DOHH2 (cell line): ENCODE results near the gene KIF22.
"Not testable (repeated sequence)": the region's sequence is repeated elsewhere in the genome, so short reads cannot be mapped to it uniquely, and the experiment has no call there.

Experiments
- H3F3A ChIP-seq: fragments of 200-600 bp; sonication (generic), shearing (Covaris generic); 2 replicates; pipeline ENCODE4 v1.6.0; 2016; ENCODE audit warnings: antibody characterized with exemption, mild to moderate bottlenecking; ENCODE audit not compliant: control insufficient read depth, insufficient read depth
- H3K27ac ChIP-seq: fragments of 200-600 bp; sonication (generic); 2 replicates; pipeline ENCODE4 v1.5.1; 2014; ENCODE audit warnings: low read depth, mild to moderate bottlenecking, low read length, moderate library complexity
- H3K27me3 ChIP-seq: fragments of 200-600 bp; sonication (generic); 2 replicates; pipeline ENCODE4 v1.6.1; 2014; ENCODE audit warnings: mild to moderate bottlenecking, low read length, mixed read lengths; ENCODE audit not compliant: control insufficient read depth
- H3K36me3 ChIP-seq: fragments of 200-600 bp; sonication (generic); 2 replicates; pipeline ENCODE4 v1.6.1; 2014; ENCODE audit warnings: mild to moderate bottlenecking, low read length, moderate library complexity, mixed read lengths; ENCODE audit not compliant: control insufficient read depth
- H3K4me1 ChIP-seq: fragments of 200-600 bp; sonication (generic); 2 replicates; pipeline ENCODE4 v1.6.1; 2014; ENCODE audit warnings: mild to moderate bottlenecking, low read length, mixed read lengths; ENCODE audit not compliant: control insufficient read depth
- H3K4me2 ChIP-seq: fragments of 200-600 bp; sonication (generic); 2 replicates; pipeline ENCODE4 v1.6.0; 2014; ENCODE audit warnings: mild to moderate bottlenecking, low read length, moderate library complexity
- H3K4me3 ChIP-seq: fragments of 200-600 bp; sonication (generic); 2 replicates; pipeline ENCODE4 v1.5.1; 2014; ENCODE audit warnings: mild to moderate bottlenecking, low read length, mixed read lengths
- H3K79me2 ChIP-seq: fragments of 200-600 bp; sonication (generic); 2 replicates; pipeline ENCODE4 v1.6.1; 2014; ENCODE audit warnings: mild to moderate bottlenecking, low read length, mixed read lengths; ENCODE audit not compliant: control insufficient read depth
- H3K9me2 ChIP-seq: fragments of 200-600 bp; sonication (generic); replicated peaks from 2 replicates; pipeline ENCODE4 v1.6.1; 2014; ENCODE audit warnings: mild to moderate bottlenecking, low read length, mixed read lengths; ENCODE audit not compliant: control insufficient read depth
- H3K9me3 ChIP-seq: fragments of 200-600 bp; sonication (generic); 2 replicates; pipeline ENCODE4 v1.6.1; 2014; ENCODE audit warnings: antibody characterized with exemption, low read length, mixed read lengths; ENCODE audit not compliant: control insufficient read depth, insufficient read depth
- H4K20me1 ChIP-seq: fragments of 200-600 bp; sonication (generic); 2 replicates; pipeline ENCODE4 v1.6.0; 2014; ENCODE audit warnings: low read depth, mild to moderate bottlenecking, antibody characterized with exemption, low read length, moderate library complexity; ENCODE audit not compliant: control insufficient read depth, insufficient read depth
- CTCF ChIP-seq: fragments of 200-600 bp; sonication (generic); IDR thresholded peaks from one replicate; pipeline ENCODE4 v1.5.1; 2014; ENCODE audit warnings: antibody characterized with exemption, mild to moderate bottlenecking, low read depth, low read length; ENCODE audit not compliant: poor library complexity, severe bottlenecking
- EZH2phosphoT487 ChIP-seq: fragments of 200-600 bp; sonication (generic); IDR thresholded peaks from 2 replicates; pipeline ENCODE4 v1.6.1; 2017; ENCODE audit warnings: borderline replicate concordance, mild to moderate bottlenecking, antibody characterized with exemption, low read length, moderate library complexity, mixed read lengths

KIF22 gene

GRCh38 chr16:29784157-29784556 lies 6.4 kb upstream of the KIF22 start:
- Histone ChIP-seq H3K4me1 (peaks cover 4% of the 10 kb centered on the region), H3K79me2 (no peaks in the 10 kb centered on the region), H3K36me3 (no peaks in the 10 kb centered on the region), H3F3A (no peaks in the 10 kb centered on the region; the same call in 1 of the 2 replicates), H3K9me2 (no peaks in the 10 kb centered on the region), H3K4me3 (no peak overlapping the region), H3K27ac (no peak overlapping the region), H4K20me1 (no peaks in the 10 kb centered on the region), H3K4me2 (no peak overlapping the region), H3K9me3 (no peaks in the 10 kb centered on the region), H3K27me3 (peaks cover 4% of the 10 kb centered on the region; the same call in 1 of the 2 replicates)
- no peak for TF ChIP-seq CTCF
- TF ChIP-seq EZH2phosphoT487, result no peak

GRCh38 chr16:29784901-29785500 lies 5.5 kb upstream of the KIF22 start:
- Histone ChIP-seq H3K27me3 (peaks cover 4% of the 10 kb centered on the region; the same call in 1 of the 2 replicates), H3F3A (no peaks in the 10 kb centered on the region; the same call in 1 of the 2 replicates), H3K4me3 (no peak overlapping the region), H3K4me2 (peak overlapping the region; percentile 43; the same call in 1 of the 2 replicates), H3K4me1 (peaks cover 12% of the 10 kb centered on the region), H3K9me2 (no peaks in the 10 kb centered on the region), H3K27ac (no peak overlapping the region), H4K20me1 (no peaks in the 10 kb centered on the region), H3K79me2 (no peaks in the 10 kb centered on the region), H3K36me3 (no peaks in the 10 kb centered on the region), H3K9me3 (no peaks in the 10 kb centered on the region)
- TF ChIP-seq CTCF (peak; percentile 54), EZH2phosphoT487 (no peak)

GRCh38 chr16:29787155-29787554 lies 3.4 kb upstream of the KIF22 start:
- H3K4me1 ChIP-seq, result peaks cover 19% of the 10 kb centered on the region
- peaks cover 16% of the 10 kb centered on the region for H3K79me2 ChIP-seq
- not testable (repeated sequence) for H3K4me2 ChIP-seq, H4K20me1 ChIP-seq, H3K9me3 ChIP-seq, H3K9me2 ChIP-seq, H3K4me3 ChIP-seq, H3F3A ChIP-seq, H3K27me3 ChIP-seq, H3K27ac ChIP-seq
- peaks cover 15% of the 10 kb centered on the region for H3K36me3 ChIP-seq

- no peak for TF ChIP-seq CTCF
- no peak for TF ChIP-seq EZH2phosphoT487
- Histone ChIP-seq H3K27me3 (no peaks in the 10 kb centered on the region), H3K4me3 (peak overlapping the region; percentile 77), H3K36me3 (peaks cover 41% of the 10 kb centered on the region), H3F3A (no peaks in the 10 kb centered on the region; the same call in 1 of the 2 replicates), H4K20me1 (peaks cover 14% of the 10 kb centered on the region; the same call in 1 of the 2 replicates), H3K9me2 (no peaks in the 10 kb centered on the region), H3K4me1 (peaks cover 35% of the 10 kb centered on the region), H3K79me2 (peaks cover 43% of the 10 kb centered on the region), H3K27ac (no peak overlapping the region), H3K4me2 (peak overlapping the region; percentile 89), H3K9me3 (no peaks in the 10 kb centered on the region)
Measured at GRCh38 chr16:29789775-29790182, 772 bp upstream of the KIF22 start.
